ENCODE measurements around the gene USP40. TPM values are rescaled to one million over a fixed set of nuclear protein-coding genes. Genes with fewer than 3 reads are reported as not detected.

The USP40 gene
- total and polyA plus RNA-seq, 2 of the 8 experiments (the other 6 are each of a cell fraction or from before 2014, with no cell fraction given) = 12.0 to 15.7 TPM

- DNase-seq (ENCODE audit: low read depth in 1 of 2, low spot score in 2 of 2) = peak in 1 of 2 experiments; percentile 28
- no peak overlapping the region for H3K23ac ChIP-seq (ENCODE audit: insufficient read length)
- no peak overlapping the region for H2BK5ac ChIP-seq (ENCODE audit: low read depth, low read length)
- WGBS, 2 experiments (ENCODE audit: extremely low coverage in 1 of 2, insufficient coverage in 1 of 2, insufficient read length in 1 of 2, insufficient replicate concordance in 2 of 2, low coverage in 1 of 2, low lambda C conversion rate in 2 of 2, missing lambda C conversion rate in 1 of 2) = 95% methylated on average over 3 of the region's 3 CpGs; no CpG with 5 or more reads in 1 of the 2 experiments
- no peak overlapping the region for H2BK120ac ChIP-seq (replicated peaks; ENCODE audit: low read depth, low read length)
- peaks cover 4% of the 10 kb centered on the region for H3K79me1 ChIP-seq (ENCODE audit: low read depth, low read length)
- H3K9me3 ChIP-seq (ENCODE audit: insufficient read depth in 2 of 2, low read depth in 1 of 2, low read length in 1 of 2) = peaks cover 0 to 2% of the 10 kb centered on the region in 2 experiments; a peak in 3 of 4 replicates
- ChIA-PET POLR2A (ENCODE audit: partially characterized antibody) (no interaction called here), CTCF (ENCODE audit: partially characterized antibody) (interaction anchor here (0.6 to 1.4 kb wide), 7 partner anchors 9 to 283 kb away, joined by 3 to 4 read pairs (median 3); no protein-coding TSS in a partner anchor)
- H2BK20ac ChIP-seq (ENCODE audit: low read length) = no peak overlapping the region
- H4K20me1 ChIP-seq (replicated peaks in 1 of 2; ENCODE audit: control insufficient read depth in 1 of 2, insufficient read depth in 2 of 2, low read length in 2 of 2) = peaks cover 0 to 2% of the 10 kb centered on the region in 2 experiments
- no peak overlapping the region for H4K8ac ChIP-seq (ENCODE audit: extremely low read depth, insufficient read depth, low read length)
- no peak overlapping the region for H4K5ac ChIP-seq (ENCODE audit: insufficient read length, low read depth, low read length)
- H3K23me2 ChIP-seq (ENCODE audit: low read depth, low read length) = no peaks in the 10 kb centered on the region
- H3K4me3 ChIP-seq (ENCODE audit: extremely low read depth in 1 of 4, insufficient read depth in 2 of 4, low read depth in 3 of 4, low read length in 4 of 4) = no peak overlapping the region
- H3K4me1 ChIP-seq (replicated peaks in 1 of 4; ENCODE audit: control insufficient read depth in 3 of 4, insufficient read depth in 4 of 4, low read length in 3 of 4) = no peaks in the 10 kb centered on the region
- H3K4me2 ChIP-seq (ENCODE audit: insufficient read depth in 1 of 2, low read depth in 2 of 2, low read length in 2 of 2) = no peak overlapping the region
- no peak overlapping the region for H2AK5ac ChIP-seq (ENCODE audit: low read depth, low read length)
- no peak overlapping the region for H2BK12ac ChIP-seq (ENCODE audit: low read depth, low read length)
- H3K4ac ChIP-seq (replicated peaks; ENCODE audit: insufficient read length, low read depth, low read length) = no peak overlapping the region
- no peak overlapping the region for H4K91ac ChIP-seq (replicated peaks; ENCODE audit: insufficient read length, low read length)
- H3K56ac ChIP-seq (replicated peaks; ENCODE audit: insufficient read length, low read depth, low read length) = no peak overlapping the region
- H3K18ac ChIP-seq (ENCODE audit: extremely low read depth, low read length) = no peak overlapping the region
- H3K79me2 ChIP-seq (ENCODE audit: control insufficient read depth in 1 of 2, insufficient read depth in 2 of 2, low read length in 2 of 2) = peaks cover 0 to 3% of the 10 kb centered on the region in 2 experiments; a peak in 1 of 4 replicates
- FAIRE-seq = no peak
- 0 out of 8 replicates have a peak, but pooled peaks cover 0 to 2% (median 0%) of the 10 kb centered on the region in 4 experiments for H3K36me3 ChIP-seq (ENCODE audit: control insufficient read depth in 2 of 4, insufficient read depth in 4 of 4, low read length in 3 of 4)
- no peaks in the 10 kb centered on the region for H3K27me3 ChIP-seq (replicated peaks in 1 of 4; ENCODE audit: control insufficient read depth in 3 of 4, extremely low read depth in 1 of 4, insufficient read depth in 3 of 4, low read length in 3 of 4)
- H2AFZ ChIP-seq (ENCODE audit: low read length) = no peak overlapping the region
- no peak overlapping the region for H3K9ac ChIP-seq (replicated peaks in 1 of 4; ENCODE audit: extremely low read depth in 1 of 4, low read depth in 3 of 4, low read length in 3 of 4)
- no peak overlapping the region for H3K14ac ChIP-seq (ENCODE audit: insufficient read length)
- no peak overlapping the region for H2BK15ac ChIP-seq (ENCODE audit: low read length)
- no peak overlapping the region for H3K27ac ChIP-seq (ENCODE audit: low read depth, low read length)
- TF ChIP-seq BRCA1 (IDR thresholded peaks at IDR 0.05; ENCODE audit: low read depth, low read length) (no peak), CREB1 (IDR thresholded peaks at IDR 0.05) (no peak), RBBP5 (IDR thresholded peaks at IDR 0.05; ENCODE audit: borderline replicate concordance, low read depth, low read length) (no peak), KDM1A (IDR thresholded peaks at IDR 0.05; ENCODE audit: borderline replicate concordance, low read length) (no peak), TBP (IDR thresholded peaks at IDR 0.05; ENCODE audit: low read depth, low read length) (no peak), PHF8 (conservative IDR thresholded peaks at IDR 0.05; ENCODE audit: low read depth, low read length) (no peak), TEAD4 (IDR thresholded peaks at IDR 0.05; ENCODE audit: low read depth, low read length) (no peak), USF2 (IDR thresholded peaks at IDR 0.05; ENCODE audit: low read length) (no peak), POLR2A (IDR thresholded peaks at IDR 0.05; ENCODE audit: control extremely low read depth in 1 of 2, low read depth in 2 of 2, low read length in 2 of 2) (no peak), ATF3 (IDR thresholded peaks at IDR 0.05; ENCODE audit: insufficient read depth, low read depth, low read length) (no peak), TAF1 (IDR thresholded peaks at IDR 0.05; ENCODE audit: low read depth, low read length) (no peak), SUZ12 (IDR thresholded peaks at IDR 0.05; ENCODE audit: low read length) (no peak), CTBP2 (IDR thresholded peaks at IDR 0.05; ENCODE audit: borderline replicate concordance, insufficient read depth, insufficient read length, low read length) (no peak)
Measured at GRCh38 chr2:233428008-233428407, 138.6 kb downstream of the USP40 start.
